HepG2 (cell line): ENCODE results near the gene RPP21. TPM values are rescaled to one million over a fixed set of nuclear protein-coding genes. Genes with fewer than 3 reads are reported as not detected.

Source experiments
- AFF4 ChIP-seq: sonication (generic); formaldehyde crosslinking; IDR thresholded peaks from 2 replicates; pipeline ENCODE4 v1.4.0; 2020; ENCODE audit warnings: missing genetic modification reagents
- PRMT3 ChIP-seq: sonication (generic); formaldehyde crosslinking; IDR thresholded peaks from 2 replicates; pipeline ENCODE4 v1.8.1; 2022; ENCODE audit warnings: low read depth, mild to moderate bottlenecking, moderate library complexity, missing genetic modification reagents, borderline replicate concordance
- STAG1 ChIP-seq: sonication (generic); formaldehyde crosslinking; IDR thresholded peaks from 2 replicates; pipeline ENCODE4 v1.4.0; 2020; ENCODE audit warnings: missing genetic modification reagents
- ZMYM4 ChIP-seq: sonication (generic); formaldehyde crosslinking; IDR thresholded peaks from 2 replicates; pipeline ENCODE4 v1.8.1; 2023; ENCODE audit warnings: mild to moderate bottlenecking, missing genetic modification reagents
- ZNF17 ChIP-seq: sonication (generic); formaldehyde crosslinking; IDR thresholded peaks from 2 replicates; pipeline ENCODE4 v1.5.0; 2020; ENCODE audit warnings: mild to moderate bottlenecking, missing genetic modification reagents
- ZNF484 ChIP-seq: sonication (generic); formaldehyde crosslinking; IDR thresholded peaks from 2 replicates; pipeline ENCODE4 v1.5.1; 2020; ENCODE audit warnings: mild to moderate bottlenecking, low read depth, missing genetic modification reagents, borderline replicate concordance
- ZNF761 ChIP-seq: sonication (generic); formaldehyde crosslinking; conservative IDR thresholded peaks from 2 replicates; pipeline ENCODE4 v1.4.0; 2020; ENCODE audit warnings: mild to moderate bottlenecking, missing genetic modification reagents
- polyA plus RNA-seq, 8 experiments: library from polyadenylated mRNA; depleted of rRNA in 3 of 8; stranded (reverse) in 7 of 8; unstranded in 1 of 8; fragments of >200 nt; fragmentation: Illumina TruSeq in 4 of 8; extraction: Trizol in 4 of 8; gene quantifications; 2 replicates each; pipeline versions ENCODE4 v1.2.1 to v1.2.3, GENCODE V29; 2011 to 2016; ENCODE audit warnings: low read depth in 4 of 8, missing spikeins in 1 of 8, mixed read lengths in 1 of 8; ENCODE audit not compliant: insufficient read depth in 1 of 8
- total RNA-seq, 5 experiments: library from RNA; depleted of rRNA; stranded (reverse); fragments of >200 nt; fragmentation: Illumina TruSeq; extraction: Trizol; gene quantifications; 2 replicates each; pipeline ENCODE4 v1.2.3, GENCODE V29; 2016; ENCODE audit warnings: low read depth in 1 of 5
- TF ChIP-seq, protein P1 (sequence below), 2 experiments: sonication (generic) in 1 of 2; formaldehyde crosslinking in 1 of 2; IDR thresholded peaks; 2 replicates each; pipeline versions ENCODE4 v1.4.0 to v1.6.1; 2016 to 2020; ENCODE audit warnings: borderline replicate concordance in 1 of 2, low read depth in 1 of 2, mild to moderate bottlenecking in 1 of 2, missing genetic modification reagents in 1 of 2
- TF ChIP-seq, protein P2 (sequence below): sonication (generic); formaldehyde crosslinking; IDR thresholded peaks from 2 replicates; pipeline ENCODE4 v1.4.0; 2020; ENCODE audit warnings: missing genetic modification reagents, borderline replicate concordance

The RPP21 gene
- total and polyA plus RNA-seq, 2 of the 13 experiments (the other 11 are each of a cell fraction or from before 2014, with no cell fraction given): 53.1 to 72.3 TPM

DNA sequence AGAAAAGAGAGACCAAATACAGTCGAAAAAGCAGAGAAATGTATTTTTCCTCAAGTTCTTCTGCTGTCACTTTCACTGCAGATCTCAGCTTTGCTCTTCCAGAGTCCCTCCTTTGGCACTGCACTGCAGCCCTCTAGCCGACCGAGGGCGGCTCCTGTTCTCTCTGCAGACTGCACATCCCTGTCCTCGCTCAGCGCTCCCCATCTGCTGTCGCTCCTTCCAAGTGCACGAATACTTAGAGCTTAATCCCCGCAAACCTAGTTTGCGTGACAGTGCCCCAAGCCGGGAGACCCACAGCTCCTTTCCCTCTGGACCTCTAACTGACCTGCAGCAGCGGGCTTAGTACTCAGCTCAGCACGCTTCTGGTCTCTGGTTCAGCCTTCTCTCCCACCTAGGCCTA, 15.2 kb downstream of the RPP21 start (continued):
- TF ChIP-seq, protein P1, sequence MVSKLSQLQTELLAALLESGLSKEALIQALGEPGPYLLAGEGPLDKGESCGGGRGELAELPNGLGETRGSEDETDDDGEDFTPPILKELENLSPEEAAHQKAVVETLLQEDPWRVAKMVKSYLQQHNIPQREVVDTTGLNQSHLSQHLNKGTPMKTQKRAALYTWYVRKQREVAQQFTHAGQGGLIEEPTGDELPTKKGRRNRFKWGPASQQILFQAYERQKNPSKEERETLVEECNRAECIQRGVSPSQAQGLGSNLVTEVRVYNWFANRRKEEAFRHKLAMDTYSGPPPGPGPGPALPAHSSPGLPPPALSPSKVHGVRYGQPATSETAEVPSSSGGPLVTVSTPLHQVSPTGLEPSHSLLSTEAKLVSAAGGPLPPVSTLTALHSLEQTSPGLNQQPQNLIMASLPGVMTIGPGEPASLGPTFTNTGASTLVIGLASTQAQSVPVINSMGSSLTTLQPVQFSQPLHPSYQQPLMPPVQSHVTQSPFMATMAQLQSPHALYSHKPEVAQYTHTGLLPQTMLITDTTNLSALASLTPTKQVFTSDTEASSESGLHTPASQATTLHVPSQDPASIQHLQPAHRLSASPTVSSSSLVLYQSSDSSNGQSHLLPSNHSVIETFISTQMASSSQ (IDR thresholded peaks at IDR 0.05; ENCODE audit: low read depth): no peak
- TF ChIP-seq, protein P1 (CRISPR knock-in tag; IDR thresholded peaks at IDR 0.05; ENCODE audit: borderline replicate concordance): no peak
- TF ChIP-seq ZNF17 (CRISPR knock-in tag): no peak
- TF ChIP-seq AFF4 (CRISPR knock-in tag): no peak
- TF ChIP-seq ZNF484 (CRISPR knock-in tag): no peak
- no peak for TF ChIP-seq ZMYM4 (CRISPR knock-in tag)
- TF ChIP-seq PRMT3 (CRISPR knock-in tag): no peak
- TF ChIP-seq, protein P2, sequence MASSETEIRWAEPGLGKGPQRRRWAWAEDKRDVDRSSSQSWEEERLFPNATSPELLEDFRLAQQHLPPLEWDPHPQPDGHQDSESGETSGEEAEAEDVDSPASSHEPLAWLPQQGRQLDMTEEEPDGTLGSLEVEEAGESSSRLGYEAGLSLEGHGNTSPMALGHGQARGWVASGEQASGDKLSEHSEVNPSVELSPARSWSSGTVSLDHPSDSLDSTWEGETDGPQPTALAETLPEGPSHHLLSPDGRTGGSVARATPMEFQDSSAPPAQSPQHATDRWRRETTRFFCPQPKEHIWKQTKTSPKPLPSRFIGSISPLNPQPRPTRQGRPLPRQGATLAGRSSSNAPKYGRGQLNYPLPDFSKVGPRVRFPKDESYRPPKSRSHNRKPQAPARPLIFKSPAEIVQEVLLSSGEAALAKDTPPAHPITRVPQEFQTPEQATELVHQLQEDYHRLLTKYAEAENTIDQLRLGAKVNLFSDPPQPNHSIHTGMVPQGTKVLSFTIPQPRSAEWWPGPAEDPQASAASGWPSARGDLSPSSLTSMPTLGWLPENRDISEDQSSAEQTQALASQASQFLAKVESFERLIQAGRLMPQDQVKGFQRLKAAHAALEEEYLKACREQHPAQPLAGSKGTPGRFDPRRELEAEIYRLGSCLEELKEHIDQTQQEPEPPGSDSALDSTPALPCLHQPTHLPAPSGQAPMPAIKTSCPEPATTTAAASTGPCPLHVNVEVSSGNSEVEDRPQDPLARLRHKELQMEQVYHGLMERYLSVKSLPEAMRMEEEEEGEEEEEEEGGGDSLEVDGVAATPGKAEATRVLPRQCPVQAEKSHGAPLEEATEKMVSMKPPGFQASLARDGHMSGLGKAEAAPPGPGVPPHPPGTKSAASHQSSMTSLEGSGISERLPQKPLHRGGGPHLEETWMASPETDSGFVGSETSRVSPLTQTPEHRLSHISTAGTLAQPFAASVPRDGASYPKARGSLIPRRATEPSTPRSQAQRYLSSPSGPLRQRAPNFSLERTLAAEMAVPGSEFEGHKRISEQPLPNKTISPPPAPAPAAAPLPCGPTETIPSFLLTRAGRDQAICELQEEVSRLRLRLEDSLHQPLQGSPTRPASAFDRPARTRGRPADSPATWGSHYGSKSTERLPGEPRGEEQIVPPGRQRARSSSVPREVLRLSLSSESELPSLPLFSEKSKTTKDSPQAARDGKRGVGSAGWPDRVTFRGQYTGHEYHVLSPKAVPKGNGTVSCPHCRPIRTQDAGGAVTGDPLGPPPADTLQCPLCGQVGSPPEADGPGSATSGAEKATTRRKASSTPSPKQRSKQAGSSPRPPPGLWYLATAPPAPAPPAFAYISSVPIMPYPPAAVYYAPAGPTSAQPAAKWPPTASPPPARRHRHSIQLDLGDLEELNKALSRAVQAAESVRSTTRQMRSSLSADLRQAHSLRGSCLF (CRISPR knock-in tag): no peak
- TF ChIP-seq STAG1 (CRISPR knock-in tag): no peak
- TF ChIP-seq ZNF761 (CRISPR knock-in tag): no peak
